H9 (cell line): ENCODE data around the gene KLC1. TPM values are rescaled to one million over a fixed set of nuclear protein-coding genes. Genes with fewer than 3 reads are reported as not detected.

Experiments used
- DNase-seq: peaks from one replicate; pipeline ENCODE4 v3.0.0-alpha.2; 2017
- H2AFZ ChIP-seq: one replicate; pipeline ENCODE4 v1.6.1; 2013; ENCODE audit warnings: mild to moderate bottlenecking, low read length, control low read depth, moderate library complexity
- H2AK5ac ChIP-seq: 2 replicates; pipeline ENCODE4 v1.6.1; 2013; ENCODE audit warnings: low read length, control low read depth, mixed read lengths; ENCODE audit not compliant: insufficient read length
- H2BK120ac ChIP-seq: one replicate; pipeline ENCODE4 v1.6.1; 2013; ENCODE audit warnings: low read depth, mild to moderate bottlenecking, low read length, control low read depth, inconsistent platforms; ENCODE audit not compliant: poor library complexity, severe bottlenecking
- H2BK12ac ChIP-seq: 2 replicates; pipeline ENCODE4 v1.6.1; 2013; ENCODE audit warnings: low read length, control low read depth, mixed read lengths, low read depth; ENCODE audit not compliant: insufficient read length
- H2BK15ac ChIP-seq: 2 replicates; pipeline ENCODE4 v1.6.1; 2013; ENCODE audit warnings: low read depth, low read length, control low read depth
- H2BK20ac ChIP-seq: one replicate; pipeline ENCODE4 v1.6.1; 2013; ENCODE audit warnings: low read depth, mild to moderate bottlenecking, low read length, control low read depth, inconsistent platforms; ENCODE audit not compliant: poor library complexity, severe bottlenecking
- H2BK5ac ChIP-seq: 2 replicates; pipeline ENCODE4 v1.6.1; 2013; ENCODE audit warnings: low read length, control low read depth, mixed read lengths; ENCODE audit not compliant: insufficient read length
- H3K14ac ChIP-seq: 2 replicates; pipeline ENCODE4 v1.6.1; 2013; ENCODE audit warnings: low read length, control low read depth; ENCODE audit not compliant: insufficient read depth
- H3K18ac ChIP-seq: 2 replicates; pipeline ENCODE4 v1.6.1; 2013; ENCODE audit warnings: low read depth, mild to moderate bottlenecking, mixed read lengths, low read length, control low read depth; ENCODE audit not compliant: insufficient read length
- H3K23ac ChIP-seq: 2 replicates; pipeline ENCODE4 v1.6.1; 2013; ENCODE audit warnings: low read length, control low read depth, mixed read lengths, low read depth; ENCODE audit not compliant: insufficient read length
- H3K23me2 ChIP-seq: 2 replicates; pipeline ENCODE4 v1.6.1; 2013; ENCODE audit warnings: low read depth, mild to moderate bottlenecking, mixed read lengths, low read length, control low read depth; ENCODE audit not compliant: insufficient read length, poor library complexity, severe bottlenecking
- H3K27ac ChIP-seq: 2 replicates; pipeline ENCODE4 v1.5.1; 2013; ENCODE audit warnings: low read length, control low read depth, mixed read lengths, low read depth; ENCODE audit not compliant: insufficient read length
- H3K27me3 ChIP-seq: 2 replicates; pipeline ENCODE4 v1.6.1; 2013; ENCODE audit warnings: low read length, control low read depth, inconsistent platforms; ENCODE audit not compliant: insufficient read depth
- H3K4ac ChIP-seq: 2 replicates; pipeline ENCODE4 v1.6.1; 2013; ENCODE audit warnings: low read depth, mild to moderate bottlenecking, control low read depth, inconsistent platforms, low read length, moderate library complexity
- H3K4me1 ChIP-seq: 2 replicates; pipeline ENCODE4 v1.6.1; 2013; ENCODE audit warnings: low read length, control low read depth, inconsistent platforms; ENCODE audit not compliant: insufficient read depth
- H3K4me2 ChIP-seq: 2 replicates; pipeline ENCODE4 v1.6.1; 2013; ENCODE audit warnings: low read length, control low read depth, mixed read lengths; ENCODE audit not compliant: insufficient read length, insufficient read depth
- H3K56ac ChIP-seq: 2 replicates; pipeline ENCODE4 v1.6.1; 2013; ENCODE audit warnings: low read depth, mild to moderate bottlenecking, mixed read lengths, low read length, control low read depth; ENCODE audit not compliant: insufficient read length
- H3K79me1 ChIP-seq: 2 replicates; pipeline ENCODE4 v1.6.1; 2013; ENCODE audit warnings: low read depth, mild to moderate bottlenecking, moderate library complexity, low read length, control low read depth, inconsistent platforms; ENCODE audit not compliant: insufficient read depth, poor library complexity, severe bottlenecking
- H3K79me2 ChIP-seq: 2 replicates; pipeline ENCODE4 v1.6.1; 2013; ENCODE audit warnings: low read length, control low read depth, inconsistent platforms; ENCODE audit not compliant: insufficient read depth
- H3K9ac ChIP-seq: 2 replicates; pipeline ENCODE4 v1.6.1; 2013; ENCODE audit warnings: low read length, control low read depth, mixed read lengths; ENCODE audit not compliant: insufficient read length; ENCODE audit errors: extremely low read depth
- H3K9me3 ChIP-seq: one replicate; pipeline ENCODE4 v1.6.1; 2013; ENCODE audit warnings: low read depth, low read length, inconsistent platforms; ENCODE audit not compliant: control insufficient read depth
- H3T11ph ChIP-seq: one replicate; pipeline ENCODE4 v1.6.1; 2013; ENCODE audit warnings: mild to moderate bottlenecking, low read length, control low read depth, inconsistent platforms
- H4K20me1 ChIP-seq: one replicate; pipeline ENCODE4 v1.6.1; 2013; ENCODE audit not compliant: control insufficient read depth, insufficient read length, insufficient read depth
- H4K5ac ChIP-seq: 2 replicates; pipeline ENCODE4 v1.6.1; 2013; ENCODE audit warnings: low read depth, mild to moderate bottlenecking, mixed read lengths, low read length, control low read depth; ENCODE audit not compliant: insufficient read length
- H4K8ac ChIP-seq: replicated peaks from 2 replicates; pipeline ENCODE4 v1.6.1; 2013; ENCODE audit warnings: low read length, control low read depth, mixed read lengths, low read depth; ENCODE audit not compliant: insufficient read length
- H4K91ac ChIP-seq: 2 replicates; pipeline ENCODE4 v1.6.1; 2013; ENCODE audit warnings: low read depth, mild to moderate bottlenecking, moderate library complexity, mixed read lengths, low read length, control low read depth; ENCODE audit not compliant: insufficient read length
- H3K27ac Mint-ChIP-seq, 3 experiments: 2 replicates in 2 of 3; 3 replicates in 1 of 3; pipeline ENCODE4 v1.8.0; 2020 to 2021; ENCODE audit warnings: mixed read lengths in 3 of 3, mild to moderate bottlenecking in 1 of 3, moderate library complexity in 1 of 3
- H3K27me3 Mint-ChIP-seq: 2 replicates; pipeline ENCODE4 v1.8.0; 2021; ENCODE audit warnings: low read depth, mild to moderate bottlenecking, moderate library complexity, mixed read lengths
- H3K36me3 Mint-ChIP-seq, 3 experiments: 2 replicates in 2 of 3; 3 replicates in 1 of 3; pipeline ENCODE4 v1.8.0; 2020 to 2021; ENCODE audit warnings: low read depth in 3 of 3, mixed read lengths in 3 of 3; ENCODE audit not compliant: insufficient read depth in 1 of 3
- H3K4me1 Mint-ChIP-seq, 2 experiments: 2 replicates each; pipeline ENCODE4 v1.8.0; 2020; ENCODE audit warnings: mixed read lengths in 2 of 2
- H3K4me3 Mint-ChIP-seq, 2 experiments: 2 replicates in 1 of 2; 3 replicates in 1 of 2; pipeline ENCODE4 v1.8.0; 2020 to 2021; ENCODE audit warnings: mild to moderate bottlenecking in 2 of 2, mixed read lengths in 2 of 2, moderate library complexity in 1 of 2
- H3K9me3 Mint-ChIP-seq, 2 experiments: 2 replicates in 1 of 2; 3 replicates in 1 of 2; pipeline ENCODE4 v1.8.0; 2020; ENCODE audit warnings: mild to moderate bottlenecking in 2 of 2, mixed read lengths in 2 of 2, moderate library complexity in 1 of 2
- WGBS: extraction: QIAGEN DNeasy Blood & Tissue Kit; methylation state at CpG from one replicate; pipeline ENCODE4 v1.1.7; 2013; ENCODE audit warnings: missing lambda C conversion rate, low lambda C conversion rate, mixed read lengths; ENCODE audit not compliant: insufficient read length; ENCODE audit errors: extremely low coverage; 5-methylcytosine and 5-hydroxymethylcytosine counted together
- total RNA-seq: library from RNA; stranded (reverse); gene quantifications from 2 replicates; pipeline ENCODE4 v1.2.1, GENCODE V29; 2021
- TF ChIP-seq, protein P1 (sequence below): fragments of 200-600 bp; sonication (generic); conservative IDR thresholded peaks from 3 replicates; pipeline ENCODE4 v1.8.0; 2021; ENCODE audit warnings: antibody characterized with exemption, mild to moderate bottlenecking

The KLC1 gene
- total RNA-seq, 1 experiment from 2014 or later = 143 TPM

DNA sequence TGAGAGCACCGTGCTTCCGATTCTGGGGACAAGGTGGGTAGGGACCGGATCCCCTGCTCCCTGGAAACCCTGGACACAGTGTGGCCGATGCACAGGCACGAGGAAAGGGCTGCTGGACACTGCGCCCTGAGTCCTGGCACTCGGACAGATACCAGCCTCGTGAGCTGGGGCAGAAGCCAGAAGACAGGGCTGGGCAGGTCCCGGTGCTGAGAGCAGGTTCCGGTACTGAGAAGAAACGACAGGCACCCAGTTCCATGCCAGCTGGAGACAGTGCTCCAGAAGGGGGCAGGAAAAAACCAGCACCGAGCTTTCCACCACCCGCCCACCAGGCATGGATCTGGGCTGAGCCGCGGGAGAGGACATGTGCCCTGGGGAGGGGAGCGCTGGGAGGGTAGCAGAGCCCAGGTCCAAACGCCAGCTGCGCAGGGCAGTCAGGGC is 79.8 kb downstream of the KLC1 start:
- Mint-ChIP-seq H3K9me3 (no peaks in the 10 kb centered on the region; a peak in 2 of 5 replicates), H3K4me3 (no peak overlapping the region), H3K27me3 (no peaks in the 10 kb centered on the region; the same call in 1 of the 2 replicates), H3K27ac (peak overlapping the region in 1 of 3 experiments; percentile 77; a peak in 2 of 7 replicates), H3K36me3 (peaks cover 27 to 58% (median 42%) of the 10 kb centered on the region in 3 experiments; a peak in 6 of 7 replicates), H3K4me1 (peaks cover 16 to 20% of the 10 kb centered on the region in 2 experiments)
- H3K4me2 ChIP-seq = no peak overlapping the region
- H3T11ph ChIP-seq = no peak overlapping the region
- H3K18ac ChIP-seq = no peak overlapping the region
- DNase-seq = no peak
- H2AFZ ChIP-seq = no peak overlapping the region
- H2BK15ac ChIP-seq = no peak overlapping the region
- H3K9me3 ChIP-seq = no peaks in the 10 kb centered on the region
- H3K4me1 ChIP-seq = peaks cover 3% of the 10 kb centered on the region; the same call in 1 of the 2 replicates
- H3K23ac ChIP-seq = no peak overlapping the region
- H3K79me1 ChIP-seq = no peaks in the 10 kb centered on the region
- no peaks in the 10 kb centered on the region for H3K27me3 ChIP-seq
- H2AK5ac ChIP-seq = no peak overlapping the region
- H2BK20ac ChIP-seq = no peak overlapping the region
- H3K14ac ChIP-seq = no peak overlapping the region
- no peak overlapping the region for H4K91ac ChIP-seq
- no peaks in the 10 kb centered on the region for H4K20me1 ChIP-seq
- H3K56ac ChIP-seq = no peak overlapping the region
- H2BK12ac ChIP-seq = no peak overlapping the region
- no peak overlapping the region for H3K4ac ChIP-seq
- H2BK120ac ChIP-seq = no peak overlapping the region
- WGBS = no CpG with 5 or more reads among the region's 18 CpGs
- H2BK5ac ChIP-seq = no peak overlapping the region
- no peaks in the 10 kb centered on the region for H3K23me2 ChIP-seq
- H4K5ac ChIP-seq = no peak overlapping the region
- H3K79me2 ChIP-seq = no peaks in the 10 kb centered on the region
- TF ChIP-seq, protein P1, sequence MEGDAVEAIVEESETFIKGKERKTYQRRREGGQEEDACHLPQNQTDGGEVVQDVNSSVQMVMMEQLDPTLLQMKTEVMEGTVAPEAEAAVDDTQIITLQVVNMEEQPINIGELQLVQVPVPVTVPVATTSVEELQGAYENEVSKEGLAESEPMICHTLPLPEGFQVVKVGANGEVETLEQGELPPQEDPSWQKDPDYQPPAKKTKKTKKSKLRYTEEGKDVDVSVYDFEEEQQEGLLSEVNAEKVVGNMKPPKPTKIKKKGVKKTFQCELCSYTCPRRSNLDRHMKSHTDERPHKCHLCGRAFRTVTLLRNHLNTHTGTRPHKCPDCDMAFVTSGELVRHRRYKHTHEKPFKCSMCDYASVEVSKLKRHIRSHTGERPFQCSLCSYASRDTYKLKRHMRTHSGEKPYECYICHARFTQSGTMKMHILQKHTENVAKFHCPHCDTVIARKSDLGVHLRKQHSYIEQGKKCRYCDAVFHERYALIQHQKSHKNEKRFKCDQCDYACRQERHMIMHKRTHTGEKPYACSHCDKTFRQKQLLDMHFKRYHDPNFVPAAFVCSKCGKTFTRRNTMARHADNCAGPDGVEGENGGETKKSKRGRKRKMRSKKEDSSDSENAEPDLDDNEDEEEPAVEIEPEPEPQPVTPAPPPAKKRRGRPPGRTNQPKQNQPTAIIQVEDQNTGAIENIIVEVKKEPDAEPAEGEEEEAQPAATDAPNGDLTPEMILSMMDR = no peak
- no peak overlapping the region for H3K9ac ChIP-seq
- H4K8ac ChIP-seq = no peak overlapping the region
- no peak overlapping the region for H3K27ac ChIP-seq
